GM21717 (cell line): ENCODE measurements around the gene ATP5F1E.
"Not testable (repeated sequence)": the region's sequence is repeated elsewhere in the genome, so short reads cannot be mapped to it uniquely, and the experiment has no call there.

Source experiments
- ATAC-seq: cut with Tn5 transposase; IDR thresholded peaks from one replicate; pipeline ENCODE4 v1.9.1; 2021; ENCODE audit warnings: mild to moderate bottlenecking, moderate library complexity; ENCODE audit not compliant: unreplicated experiment

Gene ATP5F1E

DNA sequence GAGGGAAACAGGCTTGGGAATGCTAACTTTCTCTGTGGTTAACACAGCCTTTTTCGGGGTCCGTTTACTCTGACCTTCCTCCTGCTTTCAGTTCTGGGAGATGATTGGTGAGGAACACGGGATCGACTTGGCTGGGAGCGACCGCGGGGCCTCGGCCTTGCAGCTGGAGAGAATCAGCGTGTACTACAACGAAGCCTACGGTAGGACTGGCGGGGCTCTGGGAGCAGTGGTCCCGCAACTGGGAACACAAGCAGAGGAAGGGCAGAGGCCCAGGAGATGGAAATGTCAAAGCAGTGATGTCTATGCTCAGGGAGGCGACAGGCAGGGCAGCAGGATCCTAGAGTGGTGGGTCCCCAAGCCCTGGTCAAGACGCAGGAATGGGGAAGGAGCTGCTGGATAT is 9.4 kb downstream of the ATP5F1E start:
- no peak for ATAC-seq

DNA sequence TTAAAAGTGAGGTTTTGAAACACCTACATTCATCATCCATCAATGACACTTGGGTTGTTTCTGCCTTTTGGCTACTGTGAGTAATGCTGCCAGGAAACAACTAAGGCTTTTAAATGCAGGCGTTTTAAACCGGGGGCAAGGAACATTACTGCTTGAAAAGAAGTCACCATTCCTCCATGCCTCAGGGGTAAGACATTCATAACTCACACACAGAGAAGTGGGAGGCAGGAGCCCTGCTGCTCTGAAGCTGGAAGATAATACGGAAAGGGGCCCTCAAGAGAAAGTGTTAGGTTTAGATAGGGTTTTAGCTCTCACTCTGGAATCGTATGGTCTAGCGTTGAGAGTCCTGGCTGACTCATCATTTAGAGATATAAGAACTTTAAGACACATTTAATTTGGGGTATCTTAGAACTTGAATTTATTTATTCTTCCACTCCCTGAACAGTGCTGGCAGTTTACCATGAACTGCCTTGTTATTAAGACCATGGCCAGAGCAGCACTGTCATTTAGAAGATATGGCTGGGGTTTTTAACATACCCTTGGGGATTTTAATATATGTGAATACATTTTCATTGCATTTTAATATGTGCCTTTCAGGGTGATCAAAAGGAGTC is 11.1 kb downstream of the ATP5F1E start:
- ATAC-seq, result no peak

DNA sequence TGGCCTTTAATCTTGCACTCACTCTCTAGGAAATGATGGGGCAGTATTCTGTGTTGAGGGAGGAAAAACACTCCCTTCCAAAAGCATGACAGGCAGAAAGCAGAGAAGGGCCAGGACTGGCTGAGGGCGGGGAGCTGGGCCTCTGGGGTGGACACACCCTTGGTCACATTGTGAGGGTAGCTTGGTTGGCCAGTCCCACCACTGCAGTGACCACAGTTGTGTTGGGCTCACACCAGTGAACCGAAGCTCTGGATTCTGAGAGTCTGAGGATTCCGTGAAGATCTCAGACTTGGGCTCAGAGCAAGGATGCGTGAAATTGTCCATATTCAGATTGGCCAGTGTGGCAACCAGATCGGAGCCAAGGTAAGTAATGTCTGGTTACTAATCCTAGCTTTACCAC is 12.9 kb downstream of the ATP5F1E start, which contains the start of gene TUBB1:
TUBB1 (plus strand) TSS at position 213 of the 400 bp plus-strand sequence; CDS start at position 307, 94 bp downstream.
- ATAC-seq, result no peak

DNA sequence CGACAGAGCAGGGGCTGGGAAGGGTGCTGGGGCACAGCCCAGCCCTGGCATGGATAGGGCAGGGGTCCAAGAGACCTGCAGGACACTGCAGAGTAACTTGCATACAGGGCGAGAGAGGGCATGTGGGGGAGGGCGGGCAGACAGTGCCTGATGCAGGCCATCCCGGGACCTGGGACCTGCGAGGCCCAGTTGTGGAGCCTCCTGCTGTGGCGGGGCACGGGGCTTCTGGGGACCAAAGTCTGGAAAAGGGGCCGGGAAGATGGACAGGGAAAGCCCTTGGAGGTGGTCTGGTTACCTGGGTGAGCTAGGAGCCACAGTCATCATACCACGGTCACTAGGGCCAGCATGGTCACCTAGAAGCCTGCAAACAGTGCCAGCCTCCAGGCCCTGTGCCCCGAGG is 13.3 kb downstream of the ATP5F1E start:
- no peak for ATAC-seq

- ATAC-seq, result no peak
Observed at GRCh38 chr20:59017493-59018231, 14.5 kb downstream of the ATP5F1E start.

- ATAC-seq, result no peak
Observed at GRCh38 chr20:59016795-59017492, 15.2 kb downstream of the ATP5F1E start.

DNA sequence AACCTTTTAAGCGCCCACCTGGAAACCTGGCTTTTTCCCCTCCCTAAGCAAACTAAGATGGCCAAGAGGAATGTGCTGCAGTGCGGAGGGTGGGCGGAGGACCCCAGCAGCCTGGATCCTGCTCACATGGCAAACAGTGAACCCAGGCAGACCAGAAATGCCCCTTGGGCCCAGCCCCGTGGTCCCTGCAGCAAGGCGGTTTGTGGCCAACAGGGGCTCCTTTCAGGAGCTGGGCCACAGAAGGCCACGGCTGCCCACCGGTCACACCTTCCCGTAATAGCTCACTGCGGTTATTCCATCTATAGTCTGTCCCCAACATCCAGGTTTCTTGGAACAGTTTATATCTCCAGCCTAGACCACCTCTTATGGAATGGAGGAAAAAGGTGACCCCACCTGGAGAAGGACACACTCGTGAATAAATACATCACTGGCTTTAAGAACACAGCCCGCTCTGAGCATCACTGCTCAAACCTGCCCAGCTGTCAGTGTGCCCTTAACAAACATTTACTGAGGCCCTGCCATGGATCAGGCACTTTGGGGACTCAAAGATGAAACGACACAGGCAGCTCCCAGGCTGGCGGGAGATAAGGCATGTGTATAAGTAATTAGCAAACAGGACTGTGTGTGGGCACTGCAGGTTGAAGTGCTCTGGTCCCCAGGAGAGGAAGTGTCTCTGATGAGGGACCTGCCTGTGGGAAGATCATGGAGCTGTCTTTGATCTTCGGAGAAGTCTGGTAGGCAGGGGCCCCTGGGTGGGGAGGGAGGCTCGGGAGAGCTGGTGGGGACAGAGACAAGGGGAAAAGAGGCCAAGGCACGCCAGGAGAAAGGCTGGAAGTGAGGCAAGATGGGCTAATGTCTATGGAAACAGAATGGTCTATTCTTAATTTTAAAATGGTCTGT is 16.1 kb downstream of the ATP5F1E start:
- ATAC-seq, result no peak

DNA sequence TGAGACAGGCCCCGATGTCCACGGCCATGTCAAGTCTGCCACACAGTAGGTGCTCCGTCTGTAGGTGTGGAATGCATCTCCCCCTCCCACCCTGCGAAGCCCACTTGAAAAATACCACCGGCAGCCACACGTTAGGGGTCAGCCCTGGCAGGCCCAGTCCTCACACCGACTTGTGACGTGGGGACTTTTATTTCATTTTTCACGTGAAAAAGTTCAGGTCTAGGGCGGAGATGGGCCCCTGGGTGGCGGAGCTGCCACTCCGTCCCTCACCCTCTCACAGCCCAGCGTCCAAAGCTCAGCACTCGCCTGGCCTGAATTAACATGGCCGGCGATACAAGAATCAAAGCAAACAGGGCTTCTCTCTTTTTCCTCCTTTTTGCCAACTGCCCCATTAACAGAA is 16.7 kb downstream of the ATP5F1E start:
- ATAC-seq, result no peak

DNA sequence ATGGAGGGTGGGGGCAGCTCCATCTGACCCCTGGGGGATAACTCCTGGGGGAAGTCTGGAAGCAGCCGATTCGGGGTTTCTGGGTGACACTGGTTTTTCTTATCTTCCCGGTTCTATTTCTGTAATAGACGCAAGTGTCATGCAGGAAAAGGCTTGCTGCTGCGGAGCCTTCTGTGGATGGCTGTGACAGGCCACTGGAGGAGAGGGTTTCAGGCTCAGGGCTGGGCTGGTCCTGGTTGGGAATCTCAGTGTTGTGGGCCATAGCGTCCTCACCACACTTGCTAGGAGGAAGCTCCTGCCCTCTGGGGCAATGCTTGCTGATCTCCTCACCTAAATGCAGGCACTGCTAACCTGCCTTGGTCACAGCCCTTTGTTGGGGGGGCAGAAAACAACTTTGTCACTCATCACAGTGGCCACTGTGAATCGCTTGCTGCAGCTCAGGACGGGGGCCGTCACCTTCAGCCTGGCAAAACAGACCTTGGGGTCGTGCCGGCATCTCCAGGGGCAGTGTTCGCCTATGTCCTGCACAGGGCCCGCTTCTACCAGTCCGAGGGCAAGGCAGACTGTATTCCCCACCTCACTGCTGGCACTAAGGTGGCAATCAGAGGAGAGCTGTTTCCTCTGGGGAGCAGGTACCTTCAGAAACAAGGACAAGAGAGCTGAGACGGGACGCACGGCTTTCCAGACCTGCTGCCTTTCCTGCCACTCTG is 17.3 kb downstream of the ATP5F1E start:
- ATAC-seq, result no peak

DNA sequence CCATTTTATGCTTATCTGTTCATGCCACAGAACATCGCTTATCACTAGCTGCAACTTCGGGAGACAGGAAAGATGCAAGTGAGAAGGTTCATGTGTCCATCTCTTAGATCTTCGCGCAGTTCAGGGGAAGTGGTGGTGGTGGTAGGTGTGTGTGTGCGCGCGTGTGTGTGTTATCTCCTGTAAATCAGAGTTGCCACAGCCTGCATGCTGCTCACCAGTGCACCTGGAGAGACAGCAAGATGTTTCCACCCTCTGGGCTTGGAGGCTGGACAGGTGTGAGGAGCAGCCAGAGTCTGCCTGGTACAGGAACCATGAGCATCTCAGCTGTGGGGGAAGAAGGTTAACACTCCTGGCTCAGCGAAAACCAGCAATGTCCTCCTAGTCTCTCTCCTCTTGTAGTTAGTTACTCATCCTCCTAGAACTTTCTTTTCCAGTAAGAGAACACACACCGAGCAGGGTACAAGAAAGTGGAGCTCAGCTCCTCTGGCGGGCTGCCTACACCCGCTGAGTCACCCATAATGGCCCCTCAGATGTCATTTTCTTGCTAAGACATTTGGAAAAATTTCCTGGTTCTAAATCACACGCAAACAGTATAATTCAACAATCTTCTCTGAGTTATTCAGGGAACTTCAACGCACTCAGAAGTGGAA is 18.1 kb downstream of the ATP5F1E start:
- ATAC-seq, result no peak

- no peak for ATAC-seq
Observed at GRCh38 chr20:59013031-59013951, 18.8 kb downstream of the ATP5F1E start.

DNA sequence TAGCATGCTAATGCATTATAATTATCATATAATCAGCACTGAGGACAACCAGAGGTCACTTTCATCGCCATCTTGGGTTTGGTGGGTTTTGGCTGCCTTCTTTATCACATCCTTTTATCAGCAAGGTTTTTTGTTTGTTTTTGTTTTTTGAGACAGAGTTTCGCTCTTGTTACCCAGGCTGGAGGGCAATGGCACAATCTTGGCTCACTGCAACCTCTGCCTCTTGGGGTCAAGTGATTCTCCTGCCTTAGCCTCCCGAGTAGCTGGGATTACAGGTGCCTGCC is 20.3 kb downstream of the ATP5F1E start:
- not testable (repeated sequence) for ATAC-seq

- ATAC-seq, result no peak
Observed at GRCh38 chr20:59010995-59011873, 20.9 kb downstream of the ATP5F1E start.

GRCh38 chr20:59010321-59010994 is 21.7 kb downstream of the ATP5F1E start:
- ATAC-seq, result no peak

DNA sequence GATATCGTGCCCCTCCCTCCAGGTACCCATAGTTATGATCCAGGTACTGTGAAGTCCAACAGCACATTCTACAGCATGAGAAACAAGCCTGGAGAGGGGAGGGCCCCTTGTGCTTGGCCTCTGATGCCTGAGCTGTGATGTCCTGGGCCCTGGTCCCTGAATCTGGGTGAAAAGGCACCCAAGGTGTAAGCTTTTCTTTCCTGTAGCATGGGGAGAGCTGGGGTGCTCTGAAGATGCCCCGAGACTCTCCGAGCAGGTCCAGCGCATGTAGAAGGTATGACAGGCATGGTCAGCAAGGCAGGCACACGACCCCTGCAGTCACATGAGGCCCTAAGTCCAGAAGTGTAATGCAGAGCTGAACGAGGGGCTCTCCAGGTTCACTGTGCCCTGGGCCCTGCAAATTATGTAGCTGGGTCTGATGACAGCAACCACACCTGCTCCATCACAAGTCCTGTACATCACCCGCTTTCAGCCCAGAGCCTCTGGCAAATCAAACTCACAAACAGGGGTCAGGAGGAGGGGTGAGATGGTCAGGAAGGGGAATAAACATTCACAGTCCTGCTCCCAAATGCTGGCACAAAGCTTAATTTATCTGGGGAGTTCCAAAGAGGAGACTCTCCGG is 23.3 kb downstream of the ATP5F1E start:
- no peak for ATAC-seq

GRCh38 chr20:59007665-59008511 is 24.2 kb downstream of the ATP5F1E start:
- peak; percentile 44 for ATAC-seq
